Stimulated activated CD8-positive, alpha-beta memory T cell treated with anti-CD3 and anti-CD28 coated beads, Interleukin-7, amount 100 ng/mL, for 4 hours (primary cell): Measurements from ENCODE around the gene CNTN4.

Experiments
- DNase-seq, 2 donors: peaks; one replicate each; pipeline ENCODE4 v3.0.0-alpha.2; 2020; ENCODE audit warnings: low read depth in 2 of 2

The CNTN4 gene

DNA sequence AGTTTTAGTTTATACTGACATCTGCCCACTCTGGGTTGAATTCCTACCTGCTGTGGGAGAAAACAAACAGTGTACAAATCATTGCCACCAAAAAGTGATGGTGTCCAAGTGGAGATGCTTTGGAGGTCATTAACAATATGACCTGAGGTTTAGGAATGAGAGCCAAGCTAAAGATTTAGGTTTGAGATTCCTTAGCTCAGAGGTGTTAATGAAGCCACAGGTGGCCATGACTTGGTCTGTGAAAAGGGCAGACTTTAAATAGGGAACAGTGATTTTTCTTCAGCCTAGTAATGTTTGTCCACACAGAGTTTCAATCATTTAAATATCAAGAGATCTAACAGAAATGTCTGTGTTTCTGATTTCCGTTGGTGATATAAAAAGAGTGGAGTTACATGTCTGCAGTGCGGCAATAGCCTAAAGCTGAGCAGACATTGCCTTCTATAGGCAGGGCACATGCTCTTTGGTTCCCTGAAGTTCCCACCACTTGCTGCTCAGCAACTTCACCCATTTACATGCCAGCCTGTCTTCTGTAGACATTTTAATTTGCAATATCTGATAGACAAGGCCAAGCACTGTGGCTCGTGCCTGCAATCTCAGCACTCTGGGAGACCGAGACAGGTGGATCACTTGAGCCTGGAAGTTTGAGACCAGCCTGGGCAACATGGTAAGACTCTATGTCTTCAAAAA is 588.3 kb downstream of the CNTN4 start:
- DNase-seq = no peak

DNA sequence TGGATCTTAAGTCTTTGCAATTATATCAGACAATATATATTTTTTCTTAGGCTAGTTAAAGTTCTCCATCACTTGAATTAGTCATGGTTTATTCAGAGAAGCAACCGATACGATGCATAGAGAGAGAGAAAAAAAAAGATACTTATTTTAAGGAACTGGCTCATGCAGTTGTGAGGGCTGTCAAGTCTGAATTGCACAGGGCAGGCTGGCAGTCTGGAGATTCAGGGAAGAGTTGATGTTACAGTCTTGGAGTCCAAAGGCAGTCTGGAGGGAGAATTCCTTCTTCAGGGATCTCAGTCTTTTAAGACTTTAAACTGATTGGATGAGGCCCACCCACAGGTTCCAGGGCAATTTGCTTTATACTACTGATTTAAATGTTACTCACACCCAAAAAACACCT is 598.9 kb downstream of the CNTN4 start:
- no peak for DNase-seq

DNA sequence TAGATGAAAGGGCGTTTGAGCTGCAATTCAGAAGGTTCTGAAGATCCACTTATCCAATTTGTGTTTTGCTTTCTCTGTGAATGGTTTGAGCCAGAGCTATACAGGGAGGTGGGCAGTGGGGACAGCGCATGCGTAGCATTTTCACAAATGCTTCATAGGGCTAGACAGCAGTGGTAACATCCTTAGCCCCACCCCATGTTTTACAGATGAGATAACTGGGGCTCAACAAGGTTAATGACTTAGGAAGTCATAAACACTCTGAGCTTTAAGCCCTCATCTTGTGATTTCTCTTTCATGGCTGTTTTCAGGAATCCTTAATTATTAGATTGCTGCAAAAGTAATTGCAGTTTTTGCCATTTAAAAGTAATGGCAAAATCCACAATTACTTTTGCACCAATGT is 602.8 kb downstream of the CNTN4 start:
- no peak for DNase-seq

- no peak for DNase-seq
Measured at GRCh38 chr3:2706144-2706835, 607.6 kb downstream of the CNTN4 start.

GRCh38 chr3:2706836-2707210 is 608.2 kb downstream of the CNTN4 start:
- DNase-seq = no peak

DNA sequence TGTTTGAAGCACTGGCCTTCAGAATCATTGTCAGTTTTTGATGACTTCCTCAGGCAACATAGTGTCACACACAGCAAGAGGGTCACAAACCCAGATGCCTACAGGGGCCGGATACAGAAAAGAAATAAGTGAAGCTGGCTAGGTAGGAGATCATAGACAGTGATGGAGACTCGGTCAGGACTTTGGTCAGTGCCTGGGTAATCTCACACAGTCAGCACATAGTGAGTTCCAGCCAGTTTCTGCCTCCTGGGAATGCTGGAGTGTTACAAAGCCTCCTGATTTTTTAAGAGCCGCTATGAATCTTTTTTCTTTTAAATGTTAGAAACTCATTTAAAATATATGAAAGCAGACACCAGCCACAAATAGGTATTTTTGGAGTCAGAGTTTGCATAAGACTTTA is 612.4 kb downstream of the CNTN4 start:
- no peak for DNase-seq

DNA sequence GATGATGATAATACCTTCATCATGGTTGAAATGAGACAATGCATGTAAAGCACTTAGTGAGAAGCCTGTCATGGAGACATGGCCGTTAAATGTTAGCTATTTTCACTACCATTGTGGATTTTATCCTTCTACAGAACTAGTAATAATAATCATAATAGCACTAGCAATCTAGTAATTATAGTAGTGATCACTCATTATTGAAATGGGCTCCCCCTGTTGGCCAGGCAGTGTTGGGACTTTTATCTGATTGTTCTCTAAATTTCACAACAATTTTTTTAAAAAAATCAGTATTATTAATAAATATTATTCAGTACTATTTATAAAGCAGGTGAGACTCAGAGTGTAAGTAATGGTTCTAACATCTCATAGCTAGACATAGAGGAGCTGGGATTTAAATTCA is 615.3 kb downstream of the CNTN4 start:
- DNase-seq = no peak

DNA sequence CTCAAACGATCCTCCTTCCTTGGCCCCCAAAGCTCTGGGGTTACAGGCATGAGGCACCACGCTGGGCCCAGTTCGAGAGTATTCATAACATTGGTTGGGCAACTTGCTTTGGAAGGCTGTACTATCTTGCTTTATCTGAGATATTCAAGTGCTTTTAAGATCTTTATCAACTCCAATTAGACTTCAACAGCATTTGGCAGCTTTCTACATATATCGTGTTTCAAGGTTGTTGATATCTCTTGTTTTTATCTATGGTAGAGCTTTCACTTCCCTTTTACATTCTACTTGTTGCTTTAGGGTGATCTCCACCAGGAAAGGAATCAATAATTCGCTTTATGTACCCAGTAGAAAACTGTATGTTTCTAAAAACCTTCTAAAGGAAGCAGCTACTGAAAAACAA is 616.2 kb downstream of the CNTN4 start:
- no peak for DNase-seq

DNA sequence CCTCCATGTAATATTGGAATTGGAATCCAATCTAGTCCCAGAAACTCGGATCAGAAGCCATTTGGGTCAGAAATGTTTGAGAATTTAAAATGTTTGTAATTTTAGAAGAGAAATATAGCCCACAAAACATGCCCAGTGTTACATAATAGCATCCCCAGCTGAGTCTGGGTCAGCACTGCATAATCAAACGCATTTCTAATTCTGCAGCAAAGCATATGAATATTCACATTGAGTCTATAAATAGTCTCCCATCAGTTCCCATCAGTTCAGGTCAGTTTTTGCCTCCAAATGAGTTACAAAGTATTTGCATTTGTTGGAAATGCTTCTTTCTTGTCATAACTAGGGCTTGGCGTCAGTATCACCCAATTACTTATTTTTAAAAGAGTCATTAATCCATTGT is 628.4 kb downstream of the CNTN4 start:
- DNase-seq = no peak

- no peak for DNase-seq
Measured at GRCh38 chr3:2727610-2728318, 629.1 kb downstream of the CNTN4 start.

GRCh38 chr3:2731843-2732242 is 633.2 kb downstream of the CNTN4 start:
- DNase-seq = no peak

GRCh38 chr3:2735392-2735894 is 636.8 kb downstream of the CNTN4 start:
- DNase-seq = no peak

DNA sequence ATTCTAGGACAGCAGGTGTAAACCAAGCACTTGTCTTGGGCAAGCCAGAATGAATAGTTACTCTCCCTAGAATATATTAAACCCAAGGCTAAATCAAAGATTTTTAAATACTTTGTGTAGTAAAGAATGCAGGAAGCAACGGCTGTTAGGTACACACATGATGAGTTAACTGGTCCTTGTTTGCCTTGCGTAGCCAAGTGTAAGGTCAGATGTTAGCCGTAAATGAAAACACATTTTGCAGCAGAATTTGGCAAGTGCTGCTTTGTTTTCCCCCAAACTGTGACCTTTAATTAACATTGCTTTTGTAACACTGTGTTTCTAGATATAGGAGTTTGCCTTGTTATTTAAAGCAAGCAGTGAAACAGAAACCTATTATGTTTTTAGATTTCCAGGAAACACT is 642.9 kb downstream of the CNTN4 start:
- DNase-seq = no peak

GRCh38 chr3:2765002-2765579 is 666.4 kb downstream of the CNTN4 start:
- DNase-seq = no peak

GRCh38 chr3:2770451-2770850 is 671.8 kb downstream of the CNTN4 start:
- DNase-seq = no peak

DNA sequence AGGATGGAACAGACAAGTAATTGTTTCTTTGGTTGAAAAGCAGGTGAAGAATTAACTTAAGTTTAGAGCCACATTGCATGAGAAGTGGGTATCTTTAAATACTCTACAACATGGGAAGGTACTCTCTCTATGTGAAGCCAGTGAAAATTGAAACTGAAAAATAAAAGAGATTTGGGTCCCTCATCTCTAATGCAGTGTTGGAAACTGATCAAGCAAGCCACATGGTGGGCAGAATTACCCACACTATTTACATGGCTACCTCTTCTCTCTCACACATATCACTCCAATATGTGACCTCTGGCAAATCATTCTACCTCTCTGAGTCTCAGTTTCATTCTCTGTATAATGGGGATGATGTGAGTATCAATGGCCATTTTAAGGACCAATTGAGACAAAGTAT is 672.5 kb downstream of the CNTN4 start:
- DNase-seq = no peak

DNA sequence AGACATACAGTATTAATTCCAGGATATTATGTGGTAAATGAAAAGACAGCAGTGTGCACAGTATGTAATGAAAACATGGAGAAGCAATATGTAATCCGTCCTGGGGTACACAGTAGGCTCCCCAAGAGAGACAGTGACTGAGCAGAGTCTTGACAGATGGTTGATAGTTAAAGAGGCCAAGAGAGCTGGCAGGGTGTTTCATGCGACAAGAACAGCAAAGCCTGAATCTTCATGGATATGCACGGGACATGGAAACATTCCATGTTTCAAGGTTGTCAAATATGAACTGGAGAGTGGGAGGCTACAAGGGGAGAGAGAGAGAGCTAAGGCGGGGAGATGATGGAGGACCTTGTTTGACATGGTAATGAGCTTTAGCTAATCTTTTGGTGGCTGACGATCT is 673.1 kb downstream of the CNTN4 start:
- no peak for DNase-seq

- DNase-seq = no peak
Measured at GRCh38 chr3:2772803-2773202, 674.1 kb downstream of the CNTN4 start.

- DNase-seq = no peak
Measured at GRCh38 chr3:2774481-2775249, 676.0 kb downstream of the CNTN4 start.

DNA sequence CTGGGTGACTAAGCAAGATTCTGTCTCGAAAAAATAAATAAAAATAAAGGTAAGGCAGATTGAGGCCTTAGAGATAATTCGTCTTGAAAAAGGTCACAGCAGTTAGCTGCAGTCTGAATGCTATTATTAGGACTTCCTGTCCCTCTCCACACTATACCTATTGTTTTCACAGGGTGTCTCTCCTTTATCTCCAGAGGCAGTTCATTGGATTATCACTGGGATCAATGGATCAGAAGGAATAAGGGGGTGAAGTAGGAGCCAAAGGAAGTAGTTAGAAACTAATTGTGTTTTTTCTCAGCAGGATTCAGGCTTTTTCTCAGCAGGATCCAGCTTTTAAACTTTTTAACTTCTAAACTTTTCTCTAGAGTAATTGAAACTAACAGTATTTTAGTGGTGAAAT is 684.6 kb downstream of the CNTN4 start:
- DNase-seq = no peak

- DNase-seq = no peak
Measured at GRCh38 chr3:2784627-2785026, 686.0 kb downstream of the CNTN4 start.
